ENCODE results near the gene PPP1CA.

DNA sequence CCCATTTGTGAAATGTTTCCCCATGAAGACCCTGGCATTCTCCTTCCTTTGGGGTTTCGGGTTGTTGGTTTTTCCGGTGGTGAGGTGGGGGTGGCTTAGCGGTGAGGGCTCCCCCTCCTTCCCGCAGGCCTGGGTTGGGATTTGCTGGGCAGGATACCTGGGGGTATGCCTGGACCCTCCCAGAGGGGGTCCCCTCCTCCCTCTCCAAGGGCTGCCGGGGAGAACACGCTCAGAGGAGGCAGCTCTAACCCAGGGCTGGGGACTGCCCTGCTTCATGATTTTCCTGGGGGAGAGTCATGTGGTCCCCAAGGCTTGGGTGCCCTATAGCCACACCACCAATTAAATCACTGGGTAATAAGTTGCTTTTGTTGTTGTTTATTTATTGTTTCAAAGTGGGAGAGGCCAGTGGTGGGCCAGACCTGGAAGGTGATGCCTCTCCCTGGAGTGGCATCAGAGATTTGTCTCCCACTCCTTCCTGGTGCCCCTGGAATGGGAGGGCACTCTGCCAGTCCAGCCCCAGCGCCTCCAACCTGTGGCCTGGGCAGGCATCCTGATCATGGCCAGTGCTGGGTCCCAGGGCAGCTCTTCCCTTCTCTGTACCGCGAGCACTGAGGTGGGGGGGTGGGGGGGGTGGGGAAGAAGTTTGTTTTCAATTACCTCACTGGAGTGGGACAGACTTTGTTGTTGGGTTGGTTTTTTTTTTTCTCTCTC is 26.9 kb downstream of the PPP1CA start:
- TF ChIP-seq EZH2 (IDR thresholded peaks at IDR 0.05) (no peak), POLR2AphosphoS5 (IDR thresholded peaks at IDR 0.05; ENCODE audit: borderline replicate concordance, low read depth, low read length) (no peak)
